Stimulated activated CD4-positive, alpha-beta T cell treated with anti-CD3 and anti-CD28 coated beads, Interleukin-15, amount 100 ng/mL, for 1 hour (primary cell): ENCODE results near the gene RBM20.
A peak's percentile ranks its signal among the peaks of the same experiment; 100 is the strongest.

Experiments used
- DNase-seq, 2 donors: peaks; one replicate each; pipeline ENCODE4 v3.0.0-alpha.2; 2020; ENCODE audit warnings: low read depth in 1 of 2, low spot score in 1 of 2

The RBM20 gene

DNA sequence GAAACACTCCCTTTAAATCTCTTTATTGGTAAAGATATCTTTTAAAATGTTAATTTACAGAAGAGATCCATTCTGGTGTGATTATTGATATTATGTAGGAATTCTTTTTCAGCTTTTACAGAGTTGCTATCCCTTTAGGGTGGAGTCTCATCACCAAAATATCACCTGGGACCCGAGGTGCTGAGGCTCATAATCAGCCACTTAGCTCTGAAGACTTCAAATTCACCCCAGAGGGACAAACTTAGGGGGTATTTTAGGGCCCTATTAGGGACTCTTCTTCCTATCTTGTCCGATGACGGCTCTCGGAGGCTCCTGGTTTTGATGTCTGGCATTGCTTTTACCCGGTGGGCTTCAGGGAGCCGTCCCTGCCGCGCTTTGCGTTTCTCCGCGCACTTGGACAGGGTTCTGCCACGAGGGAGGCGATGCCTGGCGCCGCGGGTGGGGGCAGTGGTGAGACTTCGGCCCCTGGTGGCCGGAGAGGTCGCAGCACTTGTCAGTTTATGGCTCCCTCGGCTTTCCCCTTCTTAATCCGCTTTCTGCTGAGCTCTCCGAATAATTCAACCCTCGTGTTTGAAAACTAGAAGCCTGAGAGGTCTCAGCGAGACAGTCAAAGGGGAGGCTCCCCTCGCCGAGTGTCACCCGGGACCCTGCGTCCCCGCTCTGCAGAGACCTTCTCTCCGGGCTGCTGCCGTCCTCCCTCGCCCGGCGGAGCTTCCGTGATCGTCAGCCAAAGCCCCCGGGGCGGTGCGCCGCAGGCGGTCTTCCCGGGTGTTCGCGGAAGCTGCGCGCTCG lies 27.8 kb downstream of the RBM20 start:
- peak; percentile 18 to 60 for DNase-seq

- no peak for DNase-seq
These were observed 28.4 kb downstream of the RBM20 start for GRCh38 chr10:110672580-110672919.

DNA sequence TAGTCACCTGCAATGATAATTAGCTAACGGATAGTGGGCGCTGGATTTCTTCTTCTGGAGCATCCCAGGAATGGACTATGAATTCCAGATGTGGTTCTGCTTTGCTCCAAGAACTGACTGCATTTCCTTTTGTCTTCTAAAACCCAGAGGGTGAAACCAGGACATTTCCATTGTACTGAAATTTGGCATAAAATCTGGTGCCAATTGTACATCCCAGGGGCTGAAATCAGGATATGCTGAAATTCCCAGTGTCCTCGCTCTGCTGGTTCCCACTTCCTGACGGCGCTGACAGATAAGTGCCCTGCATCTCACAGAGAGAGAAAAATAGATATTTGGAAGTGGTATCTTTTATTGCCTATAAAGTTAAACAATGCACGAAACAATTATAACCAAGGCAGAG lies 31.9 kb downstream of the RBM20 start:
- no peak for DNase-seq

GRCh38 chr10:110679486-110680272 lies 35.5 kb downstream of the RBM20 start:
- DNase-seq, result no peak

DNA sequence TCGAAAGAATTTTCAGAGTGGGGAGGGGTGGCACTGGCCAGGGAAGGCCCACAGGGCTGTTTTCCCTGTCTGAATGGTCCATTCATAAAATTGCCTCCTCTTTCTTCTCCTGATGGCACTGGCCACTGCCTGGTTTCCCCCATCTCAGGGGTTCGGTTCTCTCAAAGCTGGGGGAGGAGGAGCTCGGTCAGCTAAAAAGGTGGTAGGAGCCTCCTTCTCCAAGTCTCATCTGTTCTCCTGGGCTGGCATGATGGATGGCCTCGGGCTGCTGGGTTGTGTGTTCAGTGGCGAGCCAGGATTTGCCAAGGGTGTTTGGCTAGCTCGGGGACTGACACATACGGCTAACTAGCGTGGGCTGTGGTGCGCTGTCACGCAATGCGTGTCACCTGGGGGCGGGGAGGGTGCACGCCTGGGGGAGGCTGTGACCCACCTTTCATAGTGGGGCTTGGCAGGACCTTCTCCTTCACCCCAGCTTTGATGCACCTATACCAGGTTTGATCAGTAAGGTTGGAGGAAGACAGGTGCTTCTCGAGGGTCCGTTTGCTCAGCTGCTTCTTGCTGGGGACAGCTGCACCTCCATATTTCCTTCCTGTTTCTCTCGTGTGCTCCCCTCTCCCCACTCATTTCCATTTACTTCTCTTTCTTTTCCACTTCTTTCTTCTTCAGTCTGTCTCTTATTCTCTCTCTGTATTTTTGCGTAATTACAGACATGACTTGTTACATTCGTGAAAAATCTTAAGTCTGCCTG lies 36.3 kb downstream of the RBM20 start:
- no peak for DNase-seq

- DNase-seq, result peak in 1 of 2 donors; percentile 6
These were observed 37.0 kb downstream of the RBM20 start for GRCh38 chr10:110681023-110681681.

GRCh38 chr10:110682348-110682747 lies 38.2 kb downstream of the RBM20 start:
- DNase-seq, result no peak

DNA sequence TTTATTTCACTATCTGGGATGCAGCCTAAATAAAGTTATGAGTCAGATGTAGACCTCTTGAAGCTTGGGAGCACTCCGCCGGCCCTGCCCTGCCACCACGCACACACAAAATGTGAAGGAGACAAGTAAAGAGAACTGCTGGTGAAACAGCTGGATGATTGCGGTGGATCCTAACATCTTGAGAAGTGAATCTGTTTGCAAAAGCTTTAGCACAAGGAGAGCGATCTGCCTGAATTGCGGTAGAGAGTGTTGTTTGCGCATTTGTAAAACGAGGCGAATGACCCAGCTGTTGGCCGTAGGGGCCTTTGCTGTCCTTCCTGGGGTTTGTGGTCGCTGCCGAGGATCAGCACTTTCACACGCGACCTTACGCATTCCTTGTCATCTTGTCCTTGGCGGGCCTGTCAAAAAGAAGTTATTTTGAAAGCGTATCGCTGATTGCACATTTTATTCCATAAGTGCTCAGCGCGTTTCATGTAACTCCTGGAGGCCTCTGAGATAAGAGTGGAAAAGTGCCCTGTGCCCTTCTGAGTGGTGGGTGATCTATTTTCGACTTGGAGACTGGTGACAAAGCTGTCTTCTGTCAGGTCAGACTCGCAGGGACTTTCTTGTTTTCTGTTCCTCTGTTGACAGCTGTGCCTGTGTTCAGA lies 40.8 kb downstream of the RBM20 start:
- DNase-seq, result no peak

- DNase-seq, result no peak
These were observed 41.9 kb downstream of the RBM20 start for GRCh38 chr10:110686047-110686446.

GRCh38 chr10:110686949-110687348 lies 42.8 kb downstream of the RBM20 start:
- no peak for DNase-seq

GRCh38 chr10:110687400-110687799 lies 43.3 kb downstream of the RBM20 start:
- no peak for DNase-seq

DNA sequence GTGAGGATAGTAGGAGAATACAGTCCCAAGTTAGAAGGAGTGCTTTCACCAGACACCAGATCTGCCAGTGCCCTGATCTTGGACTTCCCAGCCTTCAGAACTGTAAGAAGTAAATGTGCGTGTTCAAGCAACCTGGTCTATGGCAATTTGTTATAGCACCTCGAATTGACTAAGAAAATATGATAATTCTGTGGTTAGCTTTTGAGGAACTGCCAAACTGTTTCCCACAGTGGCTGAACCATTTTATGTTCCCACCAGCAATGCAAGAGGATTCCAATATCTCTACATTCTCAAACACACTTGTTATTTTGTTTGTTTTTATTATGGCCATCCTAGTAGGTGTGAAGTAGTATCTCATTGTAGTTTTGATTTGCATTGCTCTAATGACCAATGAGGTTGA lies 47.0 kb downstream of the RBM20 start:
- DNase-seq, result no peak

- no peak for DNase-seq
These were observed 50.1 kb downstream of the RBM20 start for GRCh38 chr10:110694263-110694662.

DNA sequence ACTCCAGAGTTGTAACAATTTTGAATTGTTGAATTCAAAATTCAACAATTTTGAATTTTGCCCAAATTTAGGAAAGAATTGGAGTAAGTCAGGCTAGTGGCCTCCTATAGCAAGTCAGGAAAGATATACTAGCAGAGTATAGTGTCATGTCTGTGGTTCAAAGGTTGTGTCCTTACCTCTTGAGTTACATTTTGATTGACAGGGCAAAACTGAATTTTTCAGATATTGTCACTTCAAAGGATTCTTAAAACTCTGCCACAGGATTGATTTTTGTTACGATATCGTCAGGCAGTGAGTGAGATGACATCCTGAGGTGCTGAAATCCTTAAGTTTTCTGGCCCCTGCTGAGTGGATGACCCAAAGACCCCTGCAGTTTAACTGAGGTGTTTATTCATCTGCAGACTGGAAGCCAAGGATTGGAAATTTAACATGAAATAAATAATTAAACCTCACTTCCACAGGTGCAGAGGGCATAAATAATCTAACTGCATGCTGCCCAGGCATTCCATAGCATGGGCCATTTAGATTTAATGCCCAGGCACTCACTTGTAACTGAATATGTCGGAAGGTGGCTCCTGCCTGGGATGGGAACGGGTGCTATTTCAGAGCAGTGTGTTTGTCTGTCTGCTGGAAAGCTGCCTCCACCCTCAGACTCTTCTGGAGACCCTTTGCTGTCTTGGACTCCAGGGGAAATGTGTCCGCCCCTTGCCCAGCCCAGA lies 50.8 kb downstream of the RBM20 start:
- DNase-seq, result no peak

- no peak for DNase-seq
These were observed 51.4 kb downstream of the RBM20 start for GRCh38 chr10:110695539-110695886.

GRCh38 chr10:110696436-110696835 lies 52.3 kb downstream of the RBM20 start:
- no peak for DNase-seq

DNA sequence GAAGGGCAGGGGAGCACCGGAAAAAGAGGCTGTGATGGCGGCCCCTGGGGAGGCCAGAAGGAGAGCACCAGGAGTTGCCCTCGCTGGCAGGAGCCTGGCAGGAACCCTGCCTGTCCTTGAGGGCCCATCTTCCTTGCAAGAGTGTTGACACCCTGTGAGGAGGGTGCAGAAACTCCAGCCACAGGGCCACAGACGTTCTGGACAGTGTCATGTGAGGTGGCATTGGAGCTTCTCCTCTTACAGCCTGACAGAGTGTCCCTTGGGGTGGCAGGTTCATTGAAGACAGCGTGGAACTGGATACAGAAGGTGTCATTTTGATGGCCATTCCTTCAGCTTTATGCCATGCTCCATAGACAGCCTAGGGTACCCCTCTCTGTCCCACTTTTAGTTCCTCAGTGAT lies 54.2 kb downstream of the RBM20 start:
- no peak for DNase-seq

- DNase-seq, result no peak
These were observed 54.7 kb downstream of the RBM20 start for GRCh38 chr10:110698782-110699201.

DNA sequence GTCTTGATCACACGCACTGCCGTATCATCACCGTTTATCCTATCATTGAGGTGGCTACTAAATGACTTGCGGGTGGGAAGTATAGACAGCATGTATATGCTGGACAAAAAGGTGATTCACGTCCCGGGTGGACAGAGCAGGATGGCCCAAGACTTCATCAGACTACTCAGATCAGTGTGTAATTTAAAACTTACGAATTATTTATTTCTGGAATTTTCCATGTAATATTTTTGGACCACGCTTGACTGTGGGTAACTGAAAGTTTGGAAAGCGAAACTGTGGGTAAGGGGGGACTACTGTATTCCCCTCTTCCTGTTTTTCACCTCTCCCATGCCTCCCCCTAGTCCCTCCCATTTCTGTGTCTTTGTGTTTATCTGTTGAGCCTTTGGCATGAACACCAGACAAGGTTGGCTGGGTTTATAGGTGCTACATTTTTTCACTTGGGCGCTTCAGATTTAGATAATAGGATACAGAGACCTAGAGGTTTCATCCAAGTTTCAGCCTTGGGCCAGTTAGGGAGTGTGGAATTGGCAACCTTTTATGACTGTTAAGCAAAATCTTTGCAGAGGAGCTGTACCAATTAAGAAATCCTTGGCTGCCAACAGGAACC lies 55.8 kb downstream of the RBM20 start:
- no peak for DNase-seq
